ENCODE data around the gene BMP6. TPM values are rescaled to one million over a fixed set of nuclear protein-coding genes. Genes with fewer than 3 reads are reported as not detected.
"Not testable (repeated sequence)": the region's sequence is repeated elsewhere in the genome, so short reads cannot be mapped to it uniquely, and the experiment has no call there.

BMP6 gene
- total and polyA plus RNA-seq, 9 donors, result 0.51 to 2.4 (median 1.4) TPM

DNA sequence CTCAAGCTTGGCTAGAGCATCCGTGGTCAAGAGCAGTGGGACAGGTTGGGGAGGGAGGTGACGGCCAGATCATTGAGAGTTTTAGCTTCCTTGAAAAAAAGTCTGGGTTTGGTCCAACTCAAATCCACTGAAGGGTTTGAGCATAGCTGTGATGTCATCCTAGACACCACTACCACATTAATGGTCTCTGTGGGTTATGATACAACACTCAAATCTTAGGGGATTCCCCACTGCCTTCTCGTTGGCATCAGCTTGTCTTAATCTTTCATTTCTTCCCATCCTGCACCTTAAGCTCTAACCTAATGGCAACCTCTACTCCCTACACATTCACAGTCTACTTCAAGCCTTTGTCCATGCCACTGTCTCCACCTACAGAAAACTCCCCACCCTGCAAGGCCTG lies 77.3 kb downstream of the BMP6 start:
- Histone ChIP-seq H3K4me3 (ENCODE audit: low read length) (no peak overlapping the region), H3K4me1 (ENCODE audit: control insufficient read depth, insufficient read depth, low read length) (peaks cover 5% of the 10 kb centered on the region), H3K27me3 (ENCODE audit: control insufficient read depth, insufficient read depth, low read length) (no peaks in the 10 kb centered on the region), H3K27ac (ENCODE audit: low read length) (no peak overlapping the region), H3K9me3 (replicated peaks; ENCODE audit: control insufficient read depth, low read depth, low read length) (no peaks in the 10 kb centered on the region), H3K36me3 (ENCODE audit: control insufficient read depth, insufficient read depth, low read length) (no peaks in the 10 kb centered on the region)
- 80% methylated on average over 2 of the region's 3 CpGs for WGBS (ENCODE audit: insufficient coverage)
- no peak for DNase-seq

DNA sequence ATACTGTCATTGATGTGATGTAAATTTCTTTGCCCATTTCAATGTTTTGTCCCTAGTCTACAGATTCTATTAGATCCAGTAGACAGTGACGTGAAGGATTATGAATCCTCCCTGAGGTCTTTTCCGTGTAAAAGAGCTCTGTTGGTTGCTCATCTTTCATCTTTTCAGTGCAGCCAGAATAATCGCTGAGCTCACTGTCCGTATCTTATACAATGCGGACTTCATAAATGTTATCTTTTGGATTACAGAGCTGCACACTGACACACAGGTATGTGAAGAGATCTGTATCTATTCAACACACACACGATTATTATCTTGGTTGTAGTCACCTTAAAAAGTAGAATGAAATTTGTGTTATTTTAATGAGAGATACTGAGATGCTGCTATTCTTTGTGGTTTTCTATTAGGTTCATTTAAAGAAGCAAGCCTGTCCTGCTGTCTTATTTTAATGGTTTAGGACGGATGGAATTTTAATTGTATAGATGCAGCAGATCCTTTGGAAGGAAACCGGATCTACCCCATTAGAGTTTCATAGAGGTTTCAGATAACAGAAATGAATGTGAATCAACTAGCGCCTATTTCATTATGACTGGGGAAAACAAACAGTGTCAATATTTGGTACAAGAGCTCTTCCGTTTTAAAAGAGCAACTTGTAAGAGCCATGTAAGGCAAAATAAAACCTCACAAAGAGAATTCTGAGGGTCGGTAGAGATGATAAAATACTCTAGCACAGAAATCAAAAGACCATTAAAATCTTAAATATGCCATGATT lies 79.4 kb downstream of the BMP6 start:
- 69% methylated on average over 2 of the region's 11 CpGs for WGBS (ENCODE audit: insufficient coverage)

GRCh38 chr6:7805850-7806214 lies 79.9 kb downstream of the BMP6 start:
- Histone ChIP-seq H3K27ac (ENCODE audit: low read length) (no peak overlapping the region), H3K4me1 (ENCODE audit: control insufficient read depth, insufficient read depth, low read length) (peaks cover 5% of the 10 kb centered on the region), H3K36me3 (ENCODE audit: control insufficient read depth, insufficient read depth, low read length) (no peaks in the 10 kb centered on the region), H3K27me3 (ENCODE audit: control insufficient read depth, insufficient read depth, low read length) (no peaks in the 10 kb centered on the region), H3K9me3 (replicated peaks; ENCODE audit: control insufficient read depth, low read depth, low read length) (no peaks in the 10 kb centered on the region), H3K4me3 (ENCODE audit: low read length) (no peak overlapping the region)
- no peak for DNase-seq
- 58% methylated on average over 4 of the region's 6 CpGs for WGBS (ENCODE audit: insufficient coverage)

More for the DNA sequence above, 79.4 kb downstream of the BMP6 start:
- H3K27me3 ChIP-seq (ENCODE audit: control insufficient read depth, insufficient read depth, low read length), result no peaks in the 10 kb centered on the region
- DNase-seq, result no peak
- H3K27ac ChIP-seq (ENCODE audit: low read length), result no peak overlapping the region
- H3K4me3 ChIP-seq (ENCODE audit: low read length), result no peak overlapping the region
- H3K4me1 ChIP-seq (ENCODE audit: control insufficient read depth, insufficient read depth, low read length), result peaks cover 5% of the 10 kb centered on the region
- H3K9me3 ChIP-seq (replicated peaks; ENCODE audit: control insufficient read depth, low read depth, low read length), result no peaks in the 10 kb centered on the region
- no peaks in the 10 kb centered on the region for H3K36me3 ChIP-seq (ENCODE audit: control insufficient read depth, insufficient read depth, low read length)

GRCh38 chr6:7806711-7807110 lies 80.8 kb downstream of the BMP6 start:
- Histone ChIP-seq H3K27me3 (ENCODE audit: control insufficient read depth, insufficient read depth, low read length) (no peaks in the 10 kb centered on the region), H3K27ac (ENCODE audit: low read length) (no peak overlapping the region), H3K36me3 (ENCODE audit: control insufficient read depth, insufficient read depth, low read length) (no peaks in the 10 kb centered on the region), H3K4me3 (ENCODE audit: low read length) (no peak overlapping the region), H3K4me1 (ENCODE audit: control insufficient read depth, insufficient read depth, low read length) (peaks cover 3% of the 10 kb centered on the region), H3K9me3 (replicated peaks; ENCODE audit: control insufficient read depth, low read depth, low read length) (no peaks in the 10 kb centered on the region)
- WGBS (ENCODE audit: insufficient coverage), result no CpG with 5 or more reads among the region's 1 CpG
- no peak for DNase-seq

- Histone ChIP-seq H3K36me3 (ENCODE audit: control insufficient read depth, insufficient read depth, low read length) (no peaks in the 10 kb centered on the region), H3K27me3 (ENCODE audit: control insufficient read depth, insufficient read depth, low read length) (no peaks in the 10 kb centered on the region), H3K9me3 (replicated peaks; ENCODE audit: control insufficient read depth, low read depth, low read length) (no peaks in the 10 kb centered on the region), H3K4me1 (ENCODE audit: control insufficient read depth, insufficient read depth, low read length) (no peaks in the 10 kb centered on the region), H3K4me3 (ENCODE audit: low read length) (no peak overlapping the region), H3K27ac (ENCODE audit: low read length) (no peak overlapping the region)
- DNase-seq, result no peak
- WGBS (ENCODE audit: insufficient coverage), result no CpG with 5 or more reads among the region's 7 CpGs
Observed at GRCh38 chr6:7809346-7809745, 83.4 kb downstream of the BMP6 start.

- H3K27me3 ChIP-seq (ENCODE audit: control insufficient read depth, insufficient read depth, low read length), result no peaks in the 10 kb centered on the region
- H3K4me1 ChIP-seq (ENCODE audit: control insufficient read depth, insufficient read depth, low read length), result no peaks in the 10 kb centered on the region
- H3K4me3 ChIP-seq (ENCODE audit: low read length), result no peak overlapping the region
- no peaks in the 10 kb centered on the region for H3K36me3 ChIP-seq (ENCODE audit: control insufficient read depth, insufficient read depth, low read length)
- H3K9me3 ChIP-seq (replicated peaks; ENCODE audit: control insufficient read depth, low read depth, low read length), result no peaks in the 10 kb centered on the region
- WGBS (ENCODE audit: insufficient coverage), result 61% methylated on average over 4 of the region's 9 CpGs
- no peak for DNase-seq
- H3K27ac ChIP-seq (ENCODE audit: low read length), result no peak overlapping the region
Observed at GRCh38 chr6:7811441-7811840, 85.5 kb downstream of the BMP6 start.

GRCh38 chr6:7812623-7813022 lies 86.7 kb downstream of the BMP6 start:
- WGBS (ENCODE audit: insufficient coverage), result 67% methylated on average over 1 of the region's 2 CpGs
- no peaks in the 10 kb centered on the region for H3K9me3 ChIP-seq (replicated peaks; ENCODE audit: control insufficient read depth, low read depth, low read length)

GRCh38 chr6:7813193-7813592 lies 87.3 kb downstream of the BMP6 start:
- no peaks in the 10 kb centered on the region for H3K36me3 ChIP-seq (ENCODE audit: control insufficient read depth, insufficient read depth, low read length)
- H3K27me3 ChIP-seq (ENCODE audit: control insufficient read depth, insufficient read depth, low read length), result no peaks in the 10 kb centered on the region
- DNase-seq, result no peak
- WGBS (ENCODE audit: insufficient coverage), result no CpG with 5 or more reads among the region's 1 CpG
- no peaks in the 10 kb centered on the region for H3K4me1 ChIP-seq (ENCODE audit: control insufficient read depth, insufficient read depth, low read length)
- no peak overlapping the region for H3K27ac ChIP-seq (ENCODE audit: low read length)
- H3K4me3 ChIP-seq (ENCODE audit: low read length), result no peak overlapping the region
- no peaks in the 10 kb centered on the region for H3K9me3 ChIP-seq (replicated peaks; ENCODE audit: control insufficient read depth, low read depth, low read length)

More at GRCh38 chr6:7812623-7813022, 86.7 kb downstream of the BMP6 start:
- Histone ChIP-seq H3K4me1 (ENCODE audit: control insufficient read depth, insufficient read depth, low read length) (no peaks in the 10 kb centered on the region), H3K27me3 (ENCODE audit: control insufficient read depth, insufficient read depth, low read length) (no peaks in the 10 kb centered on the region), H3K36me3 (ENCODE audit: control insufficient read depth, insufficient read depth, low read length) (no peaks in the 10 kb centered on the region), H3K27ac (ENCODE audit: low read length) (no peak overlapping the region), H3K4me3 (ENCODE audit: low read length) (no peak overlapping the region)
- no peak for DNase-seq

DNA sequence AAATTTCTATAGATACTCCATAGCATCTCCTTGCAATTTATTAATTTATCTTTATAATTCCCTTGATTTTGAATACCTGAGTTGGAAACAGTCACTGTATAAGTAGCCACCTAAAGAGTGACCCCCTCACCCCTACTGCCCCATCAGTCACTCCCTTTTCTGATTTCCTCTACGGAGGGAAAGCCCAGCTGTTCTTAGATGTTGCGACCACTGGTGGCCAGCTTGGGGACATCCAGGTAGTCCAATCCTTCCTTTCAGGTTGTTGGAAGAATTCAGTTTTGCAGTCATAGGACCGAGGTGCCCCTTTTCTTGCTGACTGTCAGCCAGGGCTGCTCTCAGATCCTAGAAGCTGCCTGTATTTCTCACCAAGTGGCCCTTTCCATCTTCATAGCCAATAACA lies 87.8 kb downstream of the BMP6 start:
- whole genome bisulfite sequencing (ENCODE audit: insufficient coverage), result 90% methylated on average over 2 of the region's 3 CpGs
- no peak overlapping the region for H3K27ac ChIP-seq (ENCODE audit: low read length)
- no peaks in the 10 kb centered on the region for H3K9me3 ChIP-seq (replicated peaks; ENCODE audit: control insufficient read depth, low read depth, low read length)
- H3K4me1 ChIP-seq (ENCODE audit: control insufficient read depth, insufficient read depth, low read length), result peaks cover 4% of the 10 kb centered on the region
- H3K27me3 ChIP-seq (ENCODE audit: control insufficient read depth, insufficient read depth, low read length), result no peaks in the 10 kb centered on the region
- no peaks in the 10 kb centered on the region for H3K36me3 ChIP-seq (ENCODE audit: control insufficient read depth, insufficient read depth, low read length)
- H3K4me3 ChIP-seq (ENCODE audit: low read length), result no peak overlapping the region
- no peak for DNase-seq

GRCh38 chr6:7815716-7816115 lies 89.8 kb downstream of the BMP6 start:
- WGBS (ENCODE audit: insufficient coverage), result no CpG with 5 or more reads among the region's 5 CpGs
- H3K27ac ChIP-seq (ENCODE audit: low read length), result no peak overlapping the region
- no peak for DNase-seq
- H3K4me1 ChIP-seq (ENCODE audit: control insufficient read depth, insufficient read depth, low read length), result peaks cover 11% of the 10 kb centered on the region
- no peaks in the 10 kb centered on the region for H3K36me3 ChIP-seq (ENCODE audit: control insufficient read depth, insufficient read depth, low read length)
- no peaks in the 10 kb centered on the region for H3K27me3 ChIP-seq (ENCODE audit: control insufficient read depth, insufficient read depth, low read length)
- H3K9me3 ChIP-seq (replicated peaks; ENCODE audit: control insufficient read depth, low read depth, low read length), result no peaks in the 10 kb centered on the region
- no peak overlapping the region for H3K4me3 ChIP-seq (ENCODE audit: low read length)

GRCh38 chr6:7817184-7817583 lies 91.3 kb downstream of the BMP6 start:
- not testable (repeated sequence) for H3K27ac ChIP-seq (ENCODE audit: low read length); H3K27me3 ChIP-seq (ENCODE audit: control insufficient read depth, insufficient read depth, low read length); H3K9me3 ChIP-seq (replicated peaks; ENCODE audit: control insufficient read depth, low read depth, low read length); H3K4me3 ChIP-seq (ENCODE audit: low read length); DNase-seq; H3K36me3 ChIP-seq (ENCODE audit: control insufficient read depth, insufficient read depth, low read length)
- WGBS (ENCODE audit: insufficient coverage), result no CpG with 5 or more reads among the region's 5 CpGs
- peaks cover 11% of the 10 kb centered on the region for H3K4me1 ChIP-seq (ENCODE audit: control insufficient read depth, insufficient read depth, low read length)

Measured in muscle of leg (tissue), 11 donors.